AML-193 (cell line): ENCODE results near the gene CRYGN.

ENCODE experiments used
- DNase-seq, 2 experiments: peaks; one replicate each; lab custom pipeline; 2025; lab: John Stamatoyannopoulos, UW

Gene CRYGN

DNA sequence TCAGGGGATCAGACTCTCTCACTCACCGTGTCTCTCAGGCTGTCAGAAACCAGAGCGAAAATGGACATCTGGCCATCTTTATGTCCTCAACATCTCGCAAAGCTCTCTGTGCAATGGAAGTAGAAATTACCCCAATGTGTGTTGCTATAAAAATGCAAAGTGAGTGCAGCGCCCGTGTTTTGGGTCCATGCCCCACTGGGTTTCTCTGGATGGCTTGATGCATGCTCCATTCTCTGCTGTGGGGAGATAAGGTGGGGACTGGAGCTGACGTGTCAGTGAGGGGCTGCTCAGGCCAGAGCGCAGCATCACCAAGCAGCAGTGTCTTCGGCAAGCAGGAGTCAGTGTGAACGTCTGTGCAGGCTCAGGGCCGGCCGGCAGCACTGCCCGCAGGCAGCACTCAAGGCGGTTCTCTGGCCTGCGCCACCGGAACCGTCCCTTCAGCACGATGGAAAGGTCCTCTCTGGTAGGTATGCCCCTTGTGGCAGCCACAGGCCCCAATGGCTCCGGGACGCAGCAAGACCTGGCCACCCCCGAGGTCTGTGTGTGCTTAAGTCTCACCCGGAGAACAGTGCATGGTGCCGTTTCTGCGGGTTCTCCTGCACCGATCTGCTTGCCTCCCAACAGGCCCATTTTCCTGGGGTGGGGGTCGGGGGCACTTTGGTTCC, 60.3 kb downstream of the CRYGN start:
- no peak for DNase-seq

DNA sequence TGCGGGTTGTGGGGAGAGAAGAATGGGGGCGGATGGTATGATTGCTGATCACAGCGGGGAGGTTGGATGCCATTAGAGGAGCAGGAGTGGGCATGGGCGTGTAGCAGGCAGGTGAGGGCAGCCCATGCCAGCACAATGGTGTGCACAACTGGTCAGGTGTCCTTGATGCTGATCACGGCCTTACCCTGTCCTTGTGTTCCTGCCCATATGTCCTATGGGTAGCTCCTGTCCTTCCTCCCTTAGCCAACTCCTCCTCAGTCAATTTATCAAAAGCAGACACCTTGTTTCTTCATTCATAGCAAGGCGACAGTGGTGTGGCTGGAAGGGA, 60.8 kb downstream of the CRYGN start:
- DNase-seq = no peak
